Activated T-cell treated with anti-CD3 and anti-CD28 coated beads, Interleukin-2, amount 50 U/mL, for 24 hours (primary cell): ENCODE measurements around the gene SIAH3.
A peak's percentile ranks its signal among the peaks of the same experiment; 100 is the strongest.

Experiments used
- DNase-seq: peaks from one replicate; pipeline ENCODE4 v3.0.0-alpha.2; 2020
- H3K27ac Mint-ChIP-seq: 2 replicates; pipeline ENCODE4 v1.8.0; 2020; ENCODE audit warnings: mild to moderate bottlenecking, mixed read lengths
- H3K27me3 Mint-ChIP-seq: 2 replicates; pipeline ENCODE4 v1.8.0; 2020; ENCODE audit warnings: mixed read lengths
- H3K36me3 Mint-ChIP-seq: 2 replicates; pipeline ENCODE4 v1.8.0; 2020; ENCODE audit warnings: low read depth, mixed read lengths
- H3K4me1 Mint-ChIP-seq: 2 replicates; pipeline ENCODE4 v1.8.0; 2020; ENCODE audit warnings: low read depth, mixed read lengths
- H3K4me3 Mint-ChIP-seq: 2 replicates; pipeline ENCODE4 v1.8.0; 2020; ENCODE audit warnings: mild to moderate bottlenecking, moderate library complexity, mixed read lengths
- H3K9me3 Mint-ChIP-seq: 2 replicates; pipeline ENCODE4 v1.8.0; 2020; ENCODE audit warnings: mixed read lengths

SIAH3 gene

DNA sequence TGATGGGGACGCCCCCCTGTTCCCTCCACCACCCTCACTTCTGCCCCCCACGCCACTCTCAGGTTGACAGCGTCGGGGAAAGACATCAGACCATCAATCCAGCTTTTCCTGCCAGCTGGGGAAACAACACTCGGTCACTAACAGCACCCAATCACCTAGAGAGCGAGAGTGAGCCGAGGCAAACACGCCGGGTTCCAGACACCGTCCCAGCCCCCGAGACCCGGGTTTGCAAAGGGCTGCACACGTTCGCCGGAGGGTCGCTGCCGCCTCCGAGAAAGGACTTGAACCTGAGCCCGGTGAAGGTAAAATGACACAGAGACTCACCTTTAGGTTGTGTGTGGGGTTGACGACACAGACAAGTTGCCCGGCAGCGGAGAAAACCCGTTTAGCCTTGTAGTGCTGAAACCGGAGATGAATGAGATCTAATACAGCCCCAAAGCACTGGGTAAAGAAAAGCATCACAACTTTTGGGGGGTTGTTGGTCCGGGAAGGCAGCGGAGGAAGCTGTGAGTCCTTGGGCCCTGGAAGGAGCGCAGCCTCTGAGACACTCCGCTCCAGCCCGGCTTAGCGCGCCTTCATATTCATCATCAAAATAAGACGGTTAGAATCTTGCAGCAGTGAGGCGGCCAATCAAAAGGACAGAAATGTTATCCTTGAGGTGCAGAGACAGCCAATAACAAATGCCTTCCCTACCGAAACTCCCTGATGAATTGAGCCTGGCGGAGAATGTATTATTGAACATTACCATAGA is at the start of gene SIAH3:
Gene SIAH3 (minus strand): TSS at position 583 of the 751 bp plus-strand sequence. CDS start 124 bp downstream, at position 459.
- H3K4me3 Mint-ChIP-seq: peak within 1 kb of the TSS; percentile 79
- peak; percentile 47 for DNase-seq
- peaks cover 54% of the 10 kb centered on the region for H3K4me1 Mint-ChIP-seq
- peaks cover 10% of the 10 kb centered on the region for H3K9me3 Mint-ChIP-seq
- H3K27me3 Mint-ChIP-seq: peaks cover 18% of the 10 kb centered on the region
- no peaks in the 10 kb centered on the region for H3K36me3 Mint-ChIP-seq
- H3K27ac Mint-ChIP-seq: peak within 1 kb of the TSS; percentile 72

- Mint-ChIP-seq H3K27me3 (peaks cover 11% of the 10 kb centered on the region), H3K27ac (no peak overlapping the region), H3K4me1 (no peaks in the 10 kb centered on the region), H3K4me3 (no peak overlapping the region), H3K9me3 (no peaks in the 10 kb centered on the region), H3K36me3 (no peaks in the 10 kb centered on the region)
- no peak for DNase-seq
These were observed 47.9 kb upstream of the SIAH3 start for GRCh38 chr13:45899406-45899805.

GRCh38 chr13:45897562-45897961 is 46.0 kb upstream of the SIAH3 start:
- Mint-ChIP-seq H3K27me3 (peaks cover 11% of the 10 kb centered on the region), H3K4me1 (no peaks in the 10 kb centered on the region), H3K27ac (no peak overlapping the region), H3K4me3 (no peak overlapping the region), H3K36me3 (no peaks in the 10 kb centered on the region), H3K9me3 (no peaks in the 10 kb centered on the region)
- DNase-seq: no peak

GRCh38 chr13:45896285-45896684 is 44.7 kb upstream of the SIAH3 start:
- Mint-ChIP-seq H3K4me1 (no peaks in the 10 kb centered on the region), H3K27me3 (peaks cover 11% of the 10 kb centered on the region), H3K9me3 (no peaks in the 10 kb centered on the region), H3K27ac (no peak overlapping the region), H3K36me3 (no peaks in the 10 kb centered on the region), H3K4me3 (no peak overlapping the region)
- DNase-seq: no peak

GRCh38 chr13:45895881-45896280 is 44.3 kb upstream of the SIAH3 start:
- H3K27ac Mint-ChIP-seq: no peak overlapping the region
- H3K27me3 Mint-ChIP-seq: peaks cover 14% of the 10 kb centered on the region
- DNase-seq: no peak
- no peak overlapping the region for H3K4me3 Mint-ChIP-seq
- H3K4me1 Mint-ChIP-seq: no peaks in the 10 kb centered on the region
- H3K36me3 Mint-ChIP-seq: no peaks in the 10 kb centered on the region
- H3K9me3 Mint-ChIP-seq: no peaks in the 10 kb centered on the region

GRCh38 chr13:45892513-45892912 is 41.0 kb upstream of the SIAH3 start:
- Mint-ChIP-seq H3K27me3 (peaks cover 11% of the 10 kb centered on the region), H3K4me3 (no peak overlapping the region)

GRCh38 chr13:45889590-45890243 is 38.2 kb upstream of the SIAH3 start:
- Mint-ChIP-seq H3K4me1 (no peaks in the 10 kb centered on the region), H3K27me3 (peaks cover 6% of the 10 kb centered on the region), H3K4me3 (no peak overlapping the region), H3K27ac (no peak overlapping the region), H3K9me3 (no peaks in the 10 kb centered on the region), H3K36me3 (no peaks in the 10 kb centered on the region)
- DNase-seq: no peak

More at GRCh38 chr13:45892513-45892912, 41.0 kb upstream of the SIAH3 start:
- no peak for DNase-seq
- Mint-ChIP-seq H3K36me3 (no peaks in the 10 kb centered on the region), H3K9me3 (no peaks in the 10 kb centered on the region), H3K27ac (no peak overlapping the region), H3K4me1 (no peaks in the 10 kb centered on the region)

- H3K4me3 Mint-ChIP-seq: no peak overlapping the region
- H3K27ac Mint-ChIP-seq: no peak overlapping the region
- no peak for DNase-seq
- H3K9me3 Mint-ChIP-seq: no peaks in the 10 kb centered on the region
- H3K36me3 Mint-ChIP-seq: no peaks in the 10 kb centered on the region
- no peaks in the 10 kb centered on the region for H3K4me1 Mint-ChIP-seq
- peaks cover 3% of the 10 kb centered on the region for H3K27me3 Mint-ChIP-seq
These were observed 34.9 kb upstream of the SIAH3 start for GRCh38 chr13:45886466-45886865.

- Mint-ChIP-seq H3K36me3 (no peaks in the 10 kb centered on the region), H3K9me3 (no peaks in the 10 kb centered on the region), H3K27ac (no peak overlapping the region), H3K27me3 (no peaks in the 10 kb centered on the region), H3K4me1 (no peaks in the 10 kb centered on the region), H3K4me3 (no peak overlapping the region)
- no peak for DNase-seq
These were observed 33.6 kb upstream of the SIAH3 start for GRCh38 chr13:45885194-45885593.

- Mint-ChIP-seq H3K27ac (no peak overlapping the region), H3K27me3 (no peaks in the 10 kb centered on the region), H3K9me3 (no peaks in the 10 kb centered on the region), H3K4me1 (no peaks in the 10 kb centered on the region), H3K4me3 (no peak overlapping the region), H3K36me3 (no peaks in the 10 kb centered on the region)
- DNase-seq: no peak
These were observed 31.1 kb upstream of the SIAH3 start for GRCh38 chr13:45882626-45883025.

GRCh38 chr13:45881353-45881752 is 29.8 kb upstream of the SIAH3 start:
- no peak overlapping the region for H3K4me3 Mint-ChIP-seq
- no peak overlapping the region for H3K27ac Mint-ChIP-seq
- H3K4me1 Mint-ChIP-seq: no peaks in the 10 kb centered on the region
- H3K36me3 Mint-ChIP-seq: no peaks in the 10 kb centered on the region
- H3K9me3 Mint-ChIP-seq: no peaks in the 10 kb centered on the region
- no peak for DNase-seq
- H3K27me3 Mint-ChIP-seq: no peaks in the 10 kb centered on the region

DNA sequence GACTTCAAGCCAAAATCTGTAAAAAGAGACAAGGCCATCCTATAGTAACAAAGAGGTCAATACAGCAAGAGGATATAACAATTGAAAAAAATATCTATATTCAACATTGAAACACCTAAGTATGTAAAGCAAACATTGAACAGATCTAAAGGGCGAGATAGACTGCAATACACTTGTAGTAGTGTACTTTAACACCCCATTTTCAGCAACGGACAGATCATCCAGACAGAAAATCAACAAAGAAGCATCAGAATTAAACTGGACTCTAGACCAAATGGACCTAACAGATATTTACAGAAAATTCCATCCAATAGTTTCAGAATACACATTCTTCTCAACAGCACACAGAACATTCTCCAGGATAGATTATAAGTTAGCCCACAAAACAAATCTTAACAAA is 28.7 kb upstream of the SIAH3 start:
- Mint-ChIP-seq H3K4me1 (no peaks in the 10 kb centered on the region), H3K27me3 (no peaks in the 10 kb centered on the region), H3K9me3 (no peaks in the 10 kb centered on the region), H3K36me3 (no peaks in the 10 kb centered on the region), H3K4me3 (no peak overlapping the region), H3K27ac (no peak overlapping the region)
- DNase-seq: no peak

GRCh38 chr13:45879666-45880065 is 28.1 kb upstream of the SIAH3 start:
- Mint-ChIP-seq H3K27me3 (no peaks in the 10 kb centered on the region), H3K4me1 (no peaks in the 10 kb centered on the region), H3K4me3 (no peak overlapping the region), H3K9me3 (no peaks in the 10 kb centered on the region), H3K27ac (no peak overlapping the region), H3K36me3 (no peaks in the 10 kb centered on the region)
- no peak for DNase-seq

GRCh38 chr13:45878966-45879365 is 27.4 kb upstream of the SIAH3 start:
- no peaks in the 10 kb centered on the region for H3K27me3 Mint-ChIP-seq
- no peak overlapping the region for H3K27ac Mint-ChIP-seq
- H3K4me3 Mint-ChIP-seq: no peak overlapping the region
- H3K9me3 Mint-ChIP-seq: no peaks in the 10 kb centered on the region
- no peaks in the 10 kb centered on the region for H3K4me1 Mint-ChIP-seq
- no peak for DNase-seq
- H3K36me3 Mint-ChIP-seq: no peaks in the 10 kb centered on the region

GRCh38 chr13:45876781-45877180 is 25.2 kb upstream of the SIAH3 start:
- no peak overlapping the region for H3K4me3 Mint-ChIP-seq
- no peak for DNase-seq
- no peaks in the 10 kb centered on the region for H3K9me3 Mint-ChIP-seq
- no peaks in the 10 kb centered on the region for H3K4me1 Mint-ChIP-seq
- H3K27me3 Mint-ChIP-seq: no peaks in the 10 kb centered on the region
- H3K27ac Mint-ChIP-seq: no peak overlapping the region
- no peaks in the 10 kb centered on the region for H3K36me3 Mint-ChIP-seq
